ENCODE results near the gene TOPORS.

- TF ChIP-seq CTCF (IDR thresholded peaks at IDR 0.05; ENCODE audit: low read depth, low read length, missing input control) (no peak), HNF4G (IDR thresholded peaks at IDR 0.05) (no peak)
Observed at GRCh38 chr9:32497921-32498320, 54.5 kb downstream of the TOPORS start.
